PC-3 (cell line): ENCODE data around the gene PUDP. TPM values are rescaled to one million over a fixed set of nuclear protein-coding genes. Genes with fewer than 3 reads are reported as not detected.
"Not testable (repeated sequence)": the region's sequence is repeated elsewhere in the genome, so short reads cannot be mapped to it uniquely, and the experiment has no call there.

Source experiments
- ATAC-seq: fragments of 200-7000 bp; cut with Tn5 transposase; 2 replicates; pipeline ENCODE4 v1.9.1; 2020; ENCODE audit warnings: mild to moderate bottlenecking, moderate library complexity
- BruUV-seq: library from RNA; stranded (reverse); fragments of 400-500 nt; replicated peaks from 2 replicates; lab custom pipeline; 2021; lab: Mats Ljungman, UMichigan
- CTCF ChIA-PET: fragments of 300-600 bp; sonication (Branson Sonifier 250); formaldehyde crosslinking; loops from one replicate; lab custom pipeline; 2022; ENCODE audit warnings: antibody characterized with exemption; lab: Charles Lee
- POLR2A ChIA-PET: fragments of 300-600 bp; sonication (Branson Sonifier 250); formaldehyde crosslinking; loops from one replicate; lab custom pipeline; 2022; ENCODE audit warnings: antibody characterized with exemption; ENCODE audit not compliant: unreplicated experiment; lab: Charles Lee
- DNase-seq: peaks from one replicate; pipeline ENCODE4 v3.0.0-alpha.2; 2015
- H2AFZ ChIP-seq: fragments of 300-600 bp; sonication (generic); 2 replicates; pipeline ENCODE4 v1.6.0; 2016; ENCODE audit warnings: antibody characterized with exemption, low read length
- H3F3A ChIP-seq: fragments of 300-600 bp; sonication (generic); one replicate; pipeline ENCODE4 v1.6.0; 2017; ENCODE audit warnings: antibody characterized with exemption, low read length, control low read depth, mild to moderate bottlenecking; ENCODE audit not compliant: unreplicated experiment
- H3K27ac ChIP-seq: fragments of 300-600 bp; sonication (generic); 2 replicates; pipeline ENCODE4 v1.5.1; 2016; ENCODE audit warnings: mild to moderate bottlenecking, low read length
- H3K27me3 ChIP-seq: fragments of 300-600 bp; sonication (generic); 2 replicates; pipeline ENCODE4 v1.6.1; 2016; ENCODE audit warnings: low read length, mixed read lengths
- H3K36me3 ChIP-seq: fragments of 300-600 bp; sonication (generic); 2 replicates; pipeline ENCODE4 v1.6.1; 2016; ENCODE audit warnings: low read depth, mixed run types, low read length, mixed read lengths
- H3K4me1 ChIP-seq: fragments of 300-600 bp; sonication (generic); 2 replicates; pipeline ENCODE4 v1.5.1; 2016; ENCODE audit warnings: low read length; ENCODE audit not compliant: insufficient read depth
- H3K4me2 ChIP-seq: fragments of 300-600 bp; sonication (generic); 2 replicates; pipeline ENCODE4 v1.6.0; 2016; ENCODE audit warnings: low read length
- H3K4me3 ChIP-seq: fragments of 300-600 bp; sonication (generic); 2 replicates; pipeline ENCODE4 v1.5.1; 2016; ENCODE audit warnings: mild to moderate bottlenecking, low read length, mixed read lengths
- H3K79me2 ChIP-seq: fragments of 300-600 bp; sonication (generic); 2 replicates; pipeline ENCODE4 v1.6.1; 2017; ENCODE audit warnings: low read length, mixed read lengths
- H3K9ac ChIP-seq: fragments of 300-600 bp; sonication (generic); 2 replicates; pipeline ENCODE4 v1.6.0; 2016; ENCODE audit warnings: mild to moderate bottlenecking, low read length
- H3K9me2 ChIP-seq: fragments of 300-600 bp; sonication (generic); replicated peaks from 2 replicates; pipeline ENCODE4 v1.6.1; 2016; ENCODE audit warnings: mixed run types, low read length, mixed read lengths
- H3K9me3 ChIP-seq: fragments of 300-600 bp; sonication (generic); 2 replicates; pipeline ENCODE4 v1.6.1; 2016; ENCODE audit warnings: low read length, mixed read lengths
- H4K20me1 ChIP-seq: fragments of 300-600 bp; sonication (generic); 2 replicates; pipeline ENCODE4 v1.6.1; 2016; ENCODE audit warnings: low read length, mixed read lengths
- CTCF ChIP-seq: fragments of 300-600 bp; sonication (generic); conservative IDR thresholded peaks from 2 replicates; pipeline ENCODE4 v1.5.1; 2017; ENCODE audit warnings: antibody characterized with exemption, low read depth, mild to moderate bottlenecking, low read length
- EZH2 ChIP-seq: fragments of 300-600 bp; sonication (generic); IDR thresholded peaks from one replicate; pipeline ENCODE4 v1.6.1; 2017; ENCODE audit warnings: antibody characterized with exemption, mild to moderate bottlenecking, low read length; ENCODE audit not compliant: unreplicated experiment
- EZH2phosphoT487 ChIP-seq: fragments of 300-600 bp; sonication (generic); IDR thresholded peaks from 2 replicates; pipeline ENCODE4 v1.6.1; 2018; ENCODE audit warnings: mild to moderate bottlenecking, antibody characterized with exemption, low read length, borderline replicate concordance
- intact Hi-C: fragments of 100-400 bp; cut with micrococcal nuclease; formaldehyde crosslinking; loops from 2 replicates; pipeline ENCODE4 v1.9.0; 2023
- total RNA-seq: library from RNA; depleted of rRNA; stranded (reverse); fragments of >200 nt; gene quantifications from 2 replicates; pipeline ENCODE4 v1.2.3, GENCODE V29; 2014

Gene PUDP
- total RNA-seq, 1 experiment from 2014 or later = 7.6 TPM

- no peak for DNase-seq
- no peaks in the 10 kb centered on the region for H3F3A ChIP-seq
- no TSS peak for BruUV-seq
- no peak overlapping the region for H3K4me2 ChIP-seq
- no peak for ATAC-seq
- CTCF ChIA-PET = no interaction called here
- intact Hi-C loops = no loop called here
- H3K9me2 ChIP-seq = no peaks in the 10 kb centered on the region
- no peaks in the 10 kb centered on the region for H3K27me3 ChIP-seq
- POLR2A ChIA-PET = interaction anchor here (0.6 kb wide), 1 partner anchor 20 kb away, joined by 7 read pairs; no protein-coding TSS in a partner anchor
- H3K4me3 ChIP-seq = no peak overlapping the region
- H2AFZ ChIP-seq = no peak overlapping the region
- no peaks in the 10 kb centered on the region for H3K4me1 ChIP-seq
- peaks cover 2% of the 10 kb centered on the region; the same call in 1 of the 2 replicates for H3K36me3 ChIP-seq
- no peaks in the 10 kb centered on the region for H4K20me1 ChIP-seq
- H3K79me2 ChIP-seq = 0 out of 2 replicates have a peak, but pooled peaks cover 11% of the 10 kb centered on the region
- H3K9me3 ChIP-seq = no peaks in the 10 kb centered on the region
- TF ChIP-seq EZH2phosphoT487 (no peak), CTCF (no peak), EZH2 (no peak)
- no peak overlapping the region for H3K9ac ChIP-seq
- no peak overlapping the region for H3K27ac ChIP-seq
Observed at GRCh38 chrX:7100022-7100421, 47.9 kb downstream of the PUDP start.

GRCh38 chrX:7095657-7096056 is 52.3 kb downstream of the PUDP start:
- POLR2A ChIA-PET, H3K9ac ChIP-seq, H4K20me1 ChIP-seq, DNase-seq, H3K9me2 ChIP-seq, H3K9me3 ChIP-seq, H3K4me1 ChIP-seq, BruUV-seq, H3K27me3 ChIP-seq, CTCF ChIA-PET, H3K4me3 ChIP-seq, H3K36me3 ChIP-seq, H3F3A ChIP-seq, intact Hi-C loops, H3K4me2 ChIP-seq, H2AFZ ChIP-seq, ATAC-seq, H3K27ac ChIP-seq, H3K79me2 ChIP-seq: not testable (repeated sequence)

- H3K9ac ChIP-seq = no peak overlapping the region
- H2AFZ ChIP-seq = no peak overlapping the region
- H3K79me2 ChIP-seq = no peaks in the 10 kb centered on the region
- H3K27me3 ChIP-seq = no peaks in the 10 kb centered on the region
- H3F3A ChIP-seq = no peaks in the 10 kb centered on the region
- BruUV-seq = no TSS peak
- H3K4me1 ChIP-seq = no peaks in the 10 kb centered on the region
- intact Hi-C loops = no loop called here
- no peaks in the 10 kb centered on the region for H4K20me1 ChIP-seq
- ATAC-seq (no peak), DNase-seq (no peak)
- no peaks in the 10 kb centered on the region for H3K9me2 ChIP-seq
- no peaks in the 10 kb centered on the region for H3K36me3 ChIP-seq
- TF ChIP-seq EZH2 = no peak
- no peak for TF ChIP-seq CTCF
- TF ChIP-seq EZH2phosphoT487 = no peak
- H3K9me3 ChIP-seq = no peaks in the 10 kb centered on the region
- no peak overlapping the region for H3K4me3 ChIP-seq
- CTCF ChIA-PET = no interaction called here
- no peak overlapping the region for H3K27ac ChIP-seq
- POLR2A ChIA-PET = no interaction called here
- H3K4me2 ChIP-seq = no peak overlapping the region
Observed at GRCh38 chrX:7093305-7093704, 54.6 kb downstream of the PUDP start.
